Neural cell (in vitro differentiated cells): ENCODE results near the gene MXD3. TPM values are rescaled to one million over a fixed set of nuclear protein-coding genes. Genes with fewer than 3 reads are reported as not detected.

Experiments used
- H2AFZ ChIP-seq: fragments of 200-600, 300-800 bp; sonication (generic), shearing (Covaris generic); 2 replicates; pipeline ENCODE4 v1.6.0; 2014; ENCODE audit warnings: low read depth, mild to moderate bottlenecking, antibody characterized with exemption, low read length, moderate library complexity
- H3F3A ChIP-seq: fragments of 200-600 bp; shearing (Covaris generic); 2 replicates; pipeline ENCODE4 v1.6.1; 2016; ENCODE audit warnings: mild to moderate bottlenecking, moderate library complexity, mixed read lengths, antibody characterized with exemption, low read length; ENCODE audit not compliant: insufficient read depth, poor library complexity, severe bottlenecking
- H3K27ac ChIP-seq: fragments of 200-600, 300-800 bp; sonication (generic), shearing (Covaris generic); 2 replicates; pipeline ENCODE4 v1.5.1; 2014; ENCODE audit warnings: mild to moderate bottlenecking, low read length, moderate library complexity
- H3K27me3 ChIP-seq: fragments of 300-800, 200-600 bp; sonication (generic), shearing (Covaris generic); 2 replicates; pipeline ENCODE4 v1.6.0; 2014; ENCODE audit warnings: mild to moderate bottlenecking, low read depth, low read length, moderate library complexity; ENCODE audit not compliant: insufficient read depth
- H3K36me3 ChIP-seq: fragments of 300-800, 200-600 bp; sonication (generic), shearing (Covaris generic); 2 replicates; pipeline ENCODE4 v1.5.1; 2014; ENCODE audit warnings: mild to moderate bottlenecking, antibody characterized with exemption, low read length, moderate library complexity; ENCODE audit not compliant: insufficient read depth
- H3K4me2 ChIP-seq: fragments of 300-800, 200-600 bp; sonication (generic), shearing (Covaris generic); 2 replicates; pipeline ENCODE4 v1.6.0; 2014; ENCODE audit warnings: mild to moderate bottlenecking, low read length
- H3K4me3 ChIP-seq: fragments of 300-800, 200-600 bp; sonication (generic), shearing (Covaris generic); 2 replicates; pipeline ENCODE4 v1.5.1; 2014; ENCODE audit warnings: mild to moderate bottlenecking, low read length, moderate library complexity
- H3K79me2 ChIP-seq: fragments of 200-600 bp; shearing (Covaris generic); replicated peaks from 2 replicates; pipeline ENCODE4 v1.6.0; 2014; ENCODE audit warnings: mild to moderate bottlenecking, low read length, moderate library complexity; ENCODE audit not compliant: insufficient read depth
- H3K9ac ChIP-seq: fragments of 300-800, 200-600 bp; sonication (generic), shearing (Covaris generic); 2 replicates; pipeline ENCODE4 v1.6.1; 2016; ENCODE audit warnings: mild to moderate bottlenecking, low read length, mixed read lengths
- H3K9me2 ChIP-seq: fragments of 200-600 bp; shearing (Covaris generic); 2 replicates; pipeline ENCODE4 v1.6.1; 2016; ENCODE audit warnings: mild to moderate bottlenecking, low read length, mixed read lengths; ENCODE audit not compliant: insufficient read depth
- H3K9me3 ChIP-seq: fragments of 200-600, 300-800 bp; sonication (generic), shearing (Covaris generic); 2 replicates; pipeline ENCODE4 v1.6.1; 2016; ENCODE audit warnings: mild to moderate bottlenecking, mixed run types, low read length, moderate library complexity, mixed read lengths
- H4K20me1 ChIP-seq: fragments of 200-600 bp; shearing (Covaris generic); 2 replicates; pipeline ENCODE4 v1.6.1; 2016; ENCODE audit warnings: mild to moderate bottlenecking, mixed run types; ENCODE audit not compliant: insufficient read depth
- EP300 ChIP-seq: fragments of 450-650 bp; conservative IDR thresholded peaks from 2 replicates; pipeline ENCODE4 v1.6.1; 2014; ENCODE audit warnings: antibody characterized with exemption, mild to moderate bottlenecking, moderate library complexity; ENCODE audit not compliant: poor library complexity, severe bottlenecking
- EZH2 ChIP-seq: fragments of 200-600, 300-800 bp; shearing (Covaris generic), sonication (generic); IDR thresholded peaks from 2 replicates; pipeline ENCODE4 v1.6.1; 2014; ENCODE audit warnings: antibody characterized with exemption, low read length, borderline replicate concordance, mild to moderate bottlenecking; ENCODE audit not compliant: insufficient read depth, poor library complexity, severe bottlenecking
- MXI1 ChIP-seq: fragments of 450-650 bp; conservative IDR thresholded peaks from 2 replicates; pipeline ENCODE4 v1.6.1; 2014; ENCODE audit warnings: antibody characterized with exemption, mild to moderate bottlenecking; ENCODE audit not compliant: poor library complexity, severe bottlenecking
- POLR2AphosphoS5 ChIP-seq: IDR thresholded peaks from 2 replicates; pipeline ENCODE4 v1.6.1; 2012
- RAD21 ChIP-seq: fragments of 450-650 bp; conservative IDR thresholded peaks from 2 replicates; pipeline ENCODE4 v1.6.1; 2014; ENCODE audit warnings: antibody characterized with exemption, mild to moderate bottlenecking, moderate library complexity
- SMC3 ChIP-seq: fragments of 450-650 bp; conservative IDR thresholded peaks from 2 replicates; pipeline ENCODE4 v1.6.1; 2014; ENCODE audit warnings: antibody characterized with exemption, mild to moderate bottlenecking, moderate library complexity; ENCODE audit not compliant: poor library complexity
- TAF1 ChIP-seq: IDR thresholded peaks from 2 replicates; pipeline ENCODE4 v1.6.1; 2012; ENCODE audit warnings: low read depth
- polyA plus RNA-seq: library from polyadenylated mRNA; depleted of rRNA; stranded (reverse); fragments of >200 nt; gene quantifications from 2 replicates; pipeline ENCODE4 v1.2.3, GENCODE V29; 2014
- TF ChIP-seq, protein P1 (sequence below): fragments of 450-650 bp; IDR thresholded peaks from 2 replicates; pipeline ENCODE4 v1.5.1; 2014; ENCODE audit warnings: antibody characterized with exemption, mild to moderate bottlenecking, moderate library complexity; ENCODE audit not compliant: poor library complexity, severe bottlenecking
- TF ChIP-seq, protein P2 (sequence below): IDR thresholded peaks from 2 replicates; pipeline ENCODE4 v1.6.1; 2012; ENCODE audit warnings: borderline replicate concordance

The MXD3 gene
- polyA plus RNA-seq, 1 donor from 2014 or later, result 9.3 TPM

DNA sequence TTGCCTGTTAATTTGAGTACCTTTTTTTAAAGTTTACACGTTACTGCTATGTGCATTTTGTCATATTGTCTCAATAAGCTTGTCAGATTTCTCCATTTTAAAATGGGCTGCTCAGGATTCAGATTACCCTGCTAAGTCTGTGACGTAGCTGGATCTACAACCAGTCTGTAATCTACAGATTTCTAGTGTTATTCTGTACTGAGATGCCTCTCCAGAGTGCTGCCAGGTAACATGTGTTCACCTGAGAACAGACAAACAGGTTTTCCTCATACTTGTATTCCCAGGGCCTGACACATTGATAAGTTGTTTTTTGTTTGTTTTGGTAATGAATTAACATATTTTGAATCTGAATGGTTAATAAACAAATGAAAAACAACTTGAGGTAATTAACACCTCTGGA, 23.5 kb downstream of the MXD3 start:
- Histone ChIP-seq H3K36me3 (no peaks in the 10 kb centered on the region), H3K9me3 (no peaks in the 10 kb centered on the region)

DNA sequence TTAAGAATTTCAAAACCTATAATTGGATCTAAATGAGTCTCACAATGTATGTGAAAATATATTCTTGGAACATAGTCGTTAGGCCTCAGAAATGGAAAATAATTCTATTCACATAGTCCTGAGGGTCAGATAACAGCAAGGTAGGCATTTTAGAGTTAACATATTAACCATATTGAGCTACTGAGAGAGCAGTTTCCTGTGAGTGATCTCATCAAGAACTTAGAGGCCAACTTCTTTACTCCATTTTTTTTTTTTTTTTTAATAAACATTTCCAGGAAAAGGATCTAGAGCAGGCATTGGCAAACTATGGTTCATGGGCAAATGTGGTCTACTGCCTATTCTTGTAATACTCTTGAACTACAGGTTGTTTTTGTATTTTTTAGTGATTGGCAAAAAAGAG, 34.8 kb downstream of the MXD3 start:
- H3K9ac ChIP-seq, result no peak overlapping the region
- no peak for TF ChIP-seq TAF1
- H3K79me2 ChIP-seq, result no peaks in the 10 kb centered on the region
- no peaks in the 10 kb centered on the region for H4K20me1 ChIP-seq
- no peak overlapping the region for H3K27ac ChIP-seq
- no peak overlapping the region for H3K4me3 ChIP-seq
- H3K4me2 ChIP-seq, result no peak overlapping the region
- no peak overlapping the region for H2AFZ ChIP-seq
- no peaks in the 10 kb centered on the region for H3K9me3 ChIP-seq
- no peaks in the 10 kb centered on the region for H3F3A ChIP-seq
- no peaks in the 10 kb centered on the region for H3K36me3 ChIP-seq
- H3K27me3 ChIP-seq, result no peaks in the 10 kb centered on the region
- H3K9me2 ChIP-seq, result no peaks in the 10 kb centered on the region

More for the DNA sequence above, 23.5 kb downstream of the MXD3 start:
- H3K27ac ChIP-seq, result no peak overlapping the region
- H2AFZ ChIP-seq, result no peak overlapping the region
- no peak overlapping the region for H3K9ac ChIP-seq
- H3K27me3 ChIP-seq, result no peaks in the 10 kb centered on the region
- H3K4me2 ChIP-seq, result no peak overlapping the region
- TF ChIP-seq POLR2AphosphoS5 (no peak), RAD21 (no peak), MXI1 (no peak), SMC3 (no peak), EP300 (no peak), EZH2 (no peak), TAF1 (no peak)
- TF ChIP-seq, protein P1, sequence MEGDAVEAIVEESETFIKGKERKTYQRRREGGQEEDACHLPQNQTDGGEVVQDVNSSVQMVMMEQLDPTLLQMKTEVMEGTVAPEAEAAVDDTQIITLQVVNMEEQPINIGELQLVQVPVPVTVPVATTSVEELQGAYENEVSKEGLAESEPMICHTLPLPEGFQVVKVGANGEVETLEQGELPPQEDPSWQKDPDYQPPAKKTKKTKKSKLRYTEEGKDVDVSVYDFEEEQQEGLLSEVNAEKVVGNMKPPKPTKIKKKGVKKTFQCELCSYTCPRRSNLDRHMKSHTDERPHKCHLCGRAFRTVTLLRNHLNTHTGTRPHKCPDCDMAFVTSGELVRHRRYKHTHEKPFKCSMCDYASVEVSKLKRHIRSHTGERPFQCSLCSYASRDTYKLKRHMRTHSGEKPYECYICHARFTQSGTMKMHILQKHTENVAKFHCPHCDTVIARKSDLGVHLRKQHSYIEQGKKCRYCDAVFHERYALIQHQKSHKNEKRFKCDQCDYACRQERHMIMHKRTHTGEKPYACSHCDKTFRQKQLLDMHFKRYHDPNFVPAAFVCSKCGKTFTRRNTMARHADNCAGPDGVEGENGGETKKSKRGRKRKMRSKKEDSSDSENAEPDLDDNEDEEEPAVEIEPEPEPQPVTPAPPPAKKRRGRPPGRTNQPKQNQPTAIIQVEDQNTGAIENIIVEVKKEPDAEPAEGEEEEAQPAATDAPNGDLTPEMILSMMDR, result no peak
- TF ChIP-seq, protein P2, sequence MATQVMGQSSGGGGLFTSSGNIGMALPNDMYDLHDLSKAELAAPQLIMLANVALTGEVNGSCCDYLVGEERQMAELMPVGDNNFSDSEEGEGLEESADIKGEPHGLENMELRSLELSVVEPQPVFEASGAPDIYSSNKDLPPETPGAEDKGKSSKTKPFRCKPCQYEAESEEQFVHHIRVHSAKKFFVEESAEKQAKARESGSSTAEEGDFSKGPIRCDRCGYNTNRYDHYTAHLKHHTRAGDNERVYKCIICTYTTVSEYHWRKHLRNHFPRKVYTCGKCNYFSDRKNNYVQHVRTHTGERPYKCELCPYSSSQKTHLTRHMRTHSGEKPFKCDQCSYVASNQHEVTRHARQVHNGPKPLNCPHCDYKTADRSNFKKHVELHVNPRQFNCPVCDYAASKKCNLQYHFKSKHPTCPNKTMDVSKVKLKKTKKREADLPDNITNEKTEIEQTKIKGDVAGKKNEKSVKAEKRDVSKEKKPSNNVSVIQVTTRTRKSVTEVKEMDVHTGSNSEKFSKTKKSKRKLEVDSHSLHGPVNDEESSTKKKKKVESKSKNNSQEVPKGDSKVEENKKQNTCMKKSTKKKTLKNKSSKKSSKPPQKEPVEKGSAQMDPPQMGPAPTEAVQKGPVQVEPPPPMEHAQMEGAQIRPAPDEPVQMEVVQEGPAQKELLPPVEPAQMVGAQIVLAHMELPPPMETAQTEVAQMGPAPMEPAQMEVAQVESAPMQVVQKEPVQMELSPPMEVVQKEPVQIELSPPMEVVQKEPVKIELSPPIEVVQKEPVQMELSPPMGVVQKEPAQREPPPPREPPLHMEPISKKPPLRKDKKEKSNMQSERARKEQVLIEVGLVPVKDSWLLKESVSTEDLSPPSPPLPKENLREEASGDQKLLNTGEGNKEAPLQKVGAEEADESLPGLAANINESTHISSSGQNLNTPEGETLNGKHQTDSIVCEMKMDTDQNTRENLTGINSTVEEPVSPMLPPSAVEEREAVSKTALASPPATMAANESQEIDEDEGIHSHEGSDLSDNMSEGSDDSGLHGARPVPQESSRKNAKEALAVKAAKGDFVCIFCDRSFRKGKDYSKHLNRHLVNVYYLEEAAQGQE, result no peak
- H3K79me2 ChIP-seq, result no peaks in the 10 kb centered on the region
- H3K9me2 ChIP-seq, result no peaks in the 10 kb centered on the region
- H3K4me3 ChIP-seq, result no peak overlapping the region
- no peaks in the 10 kb centered on the region for H4K20me1 ChIP-seq
- H3F3A ChIP-seq, result no peaks in the 10 kb centered on the region

DNA sequence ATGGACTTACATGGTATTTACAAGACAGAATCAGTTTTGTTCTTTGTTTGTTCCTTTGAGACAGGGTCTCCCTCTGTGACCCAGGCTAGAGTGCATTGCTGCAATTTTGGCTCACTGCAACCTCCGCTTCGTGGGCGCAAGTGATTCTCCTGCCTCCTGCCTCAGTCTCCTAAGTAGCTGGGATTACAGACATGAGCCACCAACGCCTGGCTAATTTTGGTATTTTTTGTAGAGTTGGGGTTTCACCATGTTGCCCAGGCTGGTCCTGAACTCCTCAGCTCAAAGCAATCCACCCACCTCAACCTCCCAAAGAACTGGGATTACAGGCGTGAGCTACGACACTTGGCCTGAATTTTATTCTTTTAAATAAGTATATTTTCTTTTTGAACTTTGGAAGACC, 35.8 kb downstream of the MXD3 start:
- no peak overlapping the region for H3K9ac ChIP-seq
- no peak overlapping the region for H2AFZ ChIP-seq
- no peaks in the 10 kb centered on the region for H3K9me2 ChIP-seq
- no peak overlapping the region for H3K4me3 ChIP-seq
- H3K27me3 ChIP-seq, result no peaks in the 10 kb centered on the region
- TF ChIP-seq EZH2 (no peak), TAF1 (no peak)
- no peak overlapping the region for H3K27ac ChIP-seq
- no peaks in the 10 kb centered on the region for H3K9me3 ChIP-seq
- no peak overlapping the region for H3K4me2 ChIP-seq
- H4K20me1 ChIP-seq, result no peaks in the 10 kb centered on the region
- H3K36me3 ChIP-seq, result no peaks in the 10 kb centered on the region
- H3K79me2 ChIP-seq, result no peaks in the 10 kb centered on the region
- H3F3A ChIP-seq, result no peaks in the 10 kb centered on the region
